Activated effector memory CD4-positive, alpha-beta T cell treated with Interleukin-2 at 50 U/mL for 16 hours (primary cell): ENCODE results near the gene SGSM1.
"Not testable (repeated sequence)": the region's sequence is repeated elsewhere in the genome, so short reads cannot be mapped to it uniquely, and the experiment has no call there.

Experiments
- DNase-seq: peaks from one replicate; pipeline ENCODE4 v3.0.0-alpha.2; 2020

The SGSM1 gene

GRCh38 chr22:24907101-24907500 is 101.1 kb downstream of the SGSM1 start:
- not testable (repeated sequence) for DNase-seq

- DNase-seq: no peak
Measured at GRCh38 chr22:24920029-24920428, 114.0 kb downstream of the SGSM1 start.

GRCh38 chr22:24925586-24926427 is 119.8 kb downstream of the SGSM1 start:
- DNase-seq: no peak

- DNase-seq: no peak
Measured at GRCh38 chr22:24926428-24926725, 120.4 kb downstream of the SGSM1 start.

GRCh38 chr22:24926849-24927579 is 121.0 kb downstream of the SGSM1 start:
- no peak for DNase-seq

- DNase-seq: no peak
Measured at GRCh38 chr22:24928322-24928721, 122.3 kb downstream of the SGSM1 start.

GRCh38 chr22:24930678-24931077 is 124.7 kb downstream of the SGSM1 start:
- no peak for DNase-seq

- no peak for DNase-seq
Measured at GRCh38 chr22:24935771-24936483, 129.9 kb downstream of the SGSM1 start.

- DNase-seq: no peak
Measured at GRCh38 chr22:24937114-24937513, 131.1 kb downstream of the SGSM1 start.

GRCh38 chr22:24938741-24939341 is 132.8 kb downstream of the SGSM1 start:
- peak; percentile 8 for DNase-seq

GRCh38 chr22:24942301-24942700 is 136.3 kb downstream of the SGSM1 start:
- DNase-seq: no peak

- DNase-seq: no peak
Measured at GRCh38 chr22:24944217-24944937, 138.4 kb downstream of the SGSM1 start.

GRCh38 chr22:24945430-24945829 is 139.4 kb downstream of the SGSM1 start:
- no peak for DNase-seq

- DNase-seq: no peak
Measured at GRCh38 chr22:24947383-24947782, 141.4 kb downstream of the SGSM1 start.

- no peak for DNase-seq
Measured at GRCh38 chr22:24947881-24948280, 141.9 kb downstream of the SGSM1 start.

GRCh38 chr22:24948356-24949202 is 142.6 kb downstream of the SGSM1 start:
- no peak for DNase-seq

GRCh38 chr22:24950272-24950902 is 144.4 kb downstream of the SGSM1 start:
- DNase-seq: no peak

- DNase-seq: peak; percentile 79
Measured at GRCh38 chr22:24951942-24952836, 146.2 kb downstream of the SGSM1 start, which contains the start of gene KIAA1671. Gene KIAA1671, plus strand, starts transcription at chr22:24952716. Its CDS starts 75,284 bp downstream, at chr22:25028000.

GRCh38 chr22:24952837-24953383 is 146.9 kb downstream of the SGSM1 start:
- no peak for DNase-seq
